Body of pancreas (tissue), 4 donors: Measurements from ENCODE around the gene SLAMF9. TPM values are rescaled to one million over a fixed set of nuclear protein-coding genes. Genes with fewer than 3 reads are reported as not detected.

Experiments
- ATAC-seq: fragments of 150-250 bp; one replicate; pipeline ENCODE4 v1.9.1; 2016
- DNase-seq, 4 donors: peaks; one replicate each; pipeline ENCODE4 v3.0.0-alpha.2; 2019
- H3K27ac ChIP-seq, 4 donors: fragments of 200-600 bp; sonication (generic); 1 replicate in 3 of 4; 2 replicates in 1 of 4; pipeline versions ENCODE4 v1.5.1 to v1.6.1; 2016 to 2019; ENCODE audit warnings: mild to moderate bottlenecking in 1 of 4, mixed read lengths in 1 of 4, moderate library complexity in 1 of 4
- H3K27me3 ChIP-seq, 2 donors: fragments of 200-600 bp; sonication (generic); one replicate each; pipeline ENCODE4 v1.6.0; 2016; ENCODE audit warnings: mild to moderate bottlenecking in 1 of 2
- H3K36me3 ChIP-seq, 2 donors: fragments of 200-600 bp; sonication (generic); replicated peaks in 1 of 2; 2 replicates each; pipeline ENCODE4 v1.5.1; 2016; ENCODE audit warnings: low read depth in 2 of 2; ENCODE audit not compliant: insufficient read depth in 1 of 2
- H3K4me1 ChIP-seq: fragments of 200-600 bp; sonication (generic); one replicate; pipeline ENCODE4 v1.6.0; 2016
- H3K4me3 ChIP-seq, 2 donors: fragments of 200-600 bp; sonication (generic); 1 replicate in 1 of 2; 2 replicates in 1 of 2; pipeline ENCODE4 v1.5.1; 2016 to 2019
- H3K9me3 ChIP-seq, 3 donors: fragments of 200-600 bp; sonication (generic); 1 replicate in 2 of 3; 2 replicates in 1 of 3; pipeline ENCODE4 v1.5.1; 2016
- CTCF ChIP-seq, 7 experiments: fragments of 450-650 bp in 4 of 7; fragments of 200-600 bp in 3 of 7; sonication (generic) in 3 of 7; IDR thresholded peaks; one replicate each; pipeline ENCODE4 v1.5.1; 2016 to 2019; ENCODE audit warnings: antibody characterized with exemption in 7 of 7
- POLR2A ChIP-seq, 3 donors: fragments of 450-650 bp; IDR thresholded peaks; one replicate each; pipeline ENCODE4 v1.6.1; 2016; ENCODE audit warnings: antibody characterized with exemption in 3 of 3, mild to moderate bottlenecking in 2 of 3
- WGBS, 2 donors: methylation state at CpG; one replicate each; pipeline ENCODE4 v1.1.5; 2017; 5-methylcytosine and 5-hydroxymethylcytosine counted together
- intact Hi-C: fragments of 100-400 bp; cut with DNase I; formaldehyde crosslinking; loops from one replicate; pipeline ENCODE4 v1.15.1; 2023
- total RNA-seq, 2 donors: library from RNA; depleted of rRNA; stranded (reverse); fragments of >200 nt; gene quantifications; one replicate each; pipeline ENCODE4 v1.1.0, GENCODE V29; 2016

The SLAMF9 gene
- total RNA-seq, 2 donors from 2014 or later = not detected

- Histone ChIP-seq H3K9me3 (no peaks in the 10 kb centered on the region), H3K27ac (no peak overlapping the region), H3K36me3 (no peaks in the 10 kb centered on the region), H3K4me1 (peaks cover 8% of the 10 kb centered on the region), H3K27me3 (no peaks in the 10 kb centered on the region), H3K4me3 (no peak overlapping the region)
- DNase-seq (no peak), ATAC-seq (no peak)
- TF ChIP-seq CTCF (IDR thresholded peaks at IDR 0.05) = no peak
- TF ChIP-seq POLR2A (IDR thresholded peaks at IDR 0.05) = no peak
- intact Hi-C loops = no loop called here
- WGBS, 2 donors = 68 to 82% methylated on average over 6 of the region's 6 CpGs
These were observed 14.9 kb downstream of the SLAMF9 start for GRCh38 chr1:159938905-159939677.

- intact Hi-C loops = no loop called here
- WGBS, 2 donors = 37 to 55% methylated on average over 3 to 7 of the region's 7 CpGs
These were observed 15.7 kb downstream of the SLAMF9 start for GRCh38 chr1:159938211-159938852.

GRCh38 chr1:159937054-159937750 is 16.8 kb downstream of the SLAMF9 start:
- no peak for TF ChIP-seq CTCF (IDR thresholded peaks at IDR 0.05)
- no peak for TF ChIP-seq POLR2A (IDR thresholded peaks at IDR 0.05)
- Histone ChIP-seq H3K27ac (no peak overlapping the region), H3K9me3 (no peaks in the 10 kb centered on the region), H3K4me1 (peaks cover 8% of the 10 kb centered on the region), H3K36me3 (no peaks in the 10 kb centered on the region), H3K4me3 (no peak overlapping the region), H3K27me3 (no peaks in the 10 kb centered on the region)
- no peak for ATAC-seq
- whole genome bisulfite sequencing, 2 donors = 42 to 55% methylated on average over 4 of the region's 4 CpGs
- no peak for DNase-seq
- intact Hi-C loops = no loop called here

More at GRCh38 chr1:159938211-159938852, 15.7 kb downstream of the SLAMF9 start:
- H3K27me3 ChIP-seq = no peaks in the 10 kb centered on the region
- no peak for ATAC-seq
- H3K4me1 ChIP-seq = peaks cover 8% of the 10 kb centered on the region
- no peak for DNase-seq
- H3K9me3 ChIP-seq = no peaks in the 10 kb centered on the region
- H3K4me3 ChIP-seq = no peak overlapping the region
- no peak overlapping the region for H3K27ac ChIP-seq
- H3K36me3 ChIP-seq = no peaks in the 10 kb centered on the region
- no peak for TF ChIP-seq POLR2A (IDR thresholded peaks at IDR 0.05)
- TF ChIP-seq CTCF (IDR thresholded peaks at IDR 0.05) = no peak

- Histone ChIP-seq H3K27me3 (no peaks in the 10 kb centered on the region), H3K27ac (no peak overlapping the region), H3K4me1 (peaks cover 8% of the 10 kb centered on the region), H3K36me3 (no peaks in the 10 kb centered on the region), H3K9me3 (no peaks in the 10 kb centered on the region), H3K4me3 (no peak overlapping the region)
- DNase-seq (peak; percentile 68 to 83 (median 76)), ATAC-seq (peak; percentile 85)
- WGBS, 2 donors = 27 to 60% methylated on average over 6 to 16 of the region's 16 CpGs
- intact Hi-C loops = no loop called here
- no peak for TF ChIP-seq POLR2A (IDR thresholded peaks at IDR 0.05)
- peak; percentile 89 to 99 (median 95) for TF ChIP-seq CTCF (IDR thresholded peaks at IDR 0.05)
These were observed 17.6 kb downstream of the SLAMF9 start for GRCh38 chr1:159936273-159936904.
